H7 (cell line): ENCODE results near the gene DAD1. TPM values are rescaled to one million over a fixed set of nuclear protein-coding genes. Genes with fewer than 3 reads are reported as not detected.

Experiments used
- DNase-seq: peaks from one replicate; pipeline ENCODE4 v3.0.0; 2012
- H3K27me3 ChIP-seq: 2 replicates; pipeline ENCODE4 v1.6.0; 2011; ENCODE audit warnings: mild to moderate bottlenecking, low read length; ENCODE audit not compliant: control insufficient read depth, insufficient read depth
- H3K36me3 ChIP-seq: replicated peaks from 2 replicates; pipeline ENCODE4 v1.5.1; 2011; ENCODE audit warnings: low read length; ENCODE audit not compliant: control insufficient read depth, insufficient read depth
- H3K4me3 ChIP-seq: 2 replicates; pipeline ENCODE4 v1.5.1; 2011; ENCODE audit warnings: low read depth, mild to moderate bottlenecking, control low read depth, low read length, moderate library complexity; ENCODE audit not compliant: insufficient read depth
- total RNA-seq: library from RNA; depleted of rRNA; stranded (reverse); fragments of >200 nt; shearing (Covaris generic); gene quantifications from 2 replicates; pipeline ENCODE4 v1.2.3, GENCODE V29; 2014; rRNA removed

Gene DAD1
- total RNA-seq, 1 experiment from 2014 or later = 306 TPM

- DNase-seq = no peak
- no peaks in the 10 kb centered on the region for H3K36me3 ChIP-seq
- no peak overlapping the region for H3K4me3 ChIP-seq
- H3K27me3 ChIP-seq = no peaks in the 10 kb centered on the region
Measured at GRCh38 chr14:22521449-22522239, 67.4 kb downstream of the DAD1 start.

GRCh38 chr14:22520796-22521195, 68.2 kb downstream of the DAD1 start:
- DNase-seq = no peak
- no peak overlapping the region for H3K4me3 ChIP-seq
- H3K27me3 ChIP-seq = no peaks in the 10 kb centered on the region
- H3K36me3 ChIP-seq = no peaks in the 10 kb centered on the region

GRCh38 chr14:22519877-22520685, 68.9 kb downstream of the DAD1 start:
- Histone ChIP-seq H3K36me3 (no peaks in the 10 kb centered on the region), H3K27me3 (no peaks in the 10 kb centered on the region), H3K4me3 (no peak overlapping the region)
- no peak for DNase-seq

GRCh38 chr14:22518073-22518472, 71.0 kb downstream of the DAD1 start:
- no peak for DNase-seq
- no peaks in the 10 kb centered on the region for H3K36me3 ChIP-seq
- H3K27me3 ChIP-seq = no peaks in the 10 kb centered on the region
- H3K4me3 ChIP-seq = no peak overlapping the region

- Histone ChIP-seq H3K36me3 (no peaks in the 10 kb centered on the region), H3K27me3 (no peaks in the 10 kb centered on the region), H3K4me3 (no peak overlapping the region)
- DNase-seq = no peak
Measured at GRCh38 chr14:22517117-22517720, 71.8 kb downstream of the DAD1 start.

- H3K27me3 ChIP-seq = no peaks in the 10 kb centered on the region
- no peak overlapping the region for H3K4me3 ChIP-seq
- H3K36me3 ChIP-seq = no peaks in the 10 kb centered on the region
- DNase-seq = no peak
Measured at GRCh38 chr14:22515929-22516328, 73.1 kb downstream of the DAD1 start.

Other genes with a start within 250 kb of the DAD1 start
- 28.4 and 29.6 TPM in 2 replicates for gene ABHD4, start 9.1 kb upstream of the DAD1 start, total RNA-seq
- gene OR6J1, start 55.1 kb upstream of the DAD1 start, total RNA-seq = not detected in 2 replicates
- 192 and 227 TPM in 2 replicates for gene OXA1L, start 177.5 kb upstream of the DAD1 start, total RNA-seq
- 5.7 and 8.3 TPM in 2 replicates for gene SLC7A7, start 226.2 kb upstream of the DAD1 start, total RNA-seq
- gene MRPL52, start 240.7 kb upstream of the DAD1 start, total RNA-seq = 80.8 and 86.6 TPM in 2 replicates
- 54.6 and 79.8 TPM in 2 replicates for gene MMP14, start 247.4 kb upstream of the DAD1 start, total RNA-seq